SK-N-SH treated with all-trans-retinoic acid at 6 μM for 48 hours (cell line): ENCODE measurements around the gene DBX1.

ENCODE experiments used
- ATAC-seq: fragments of 200-7000 bp; cut with Tn5 transposase; 3 replicates; pipeline ENCODE4 v1.9.1; 2020; ENCODE audit warnings: mild to moderate bottlenecking, moderate library complexity
- ARNTL ChIP-seq: fragments of 450-650 bp; formaldehyde crosslinking; IDR thresholded peaks from 2 replicates; pipeline ENCODE4 v1.5.0; 2020; ENCODE audit warnings: low read depth, mild to moderate bottlenecking, moderate library complexity, borderline replicate concordance
- BACH2 ChIP-seq: fragments of 250-450 bp; sonication (Bioruptor Pico); IDR thresholded peaks from 2 replicates; pipeline ENCODE4 v1.9.0; 2021; ENCODE audit warnings: mild to moderate bottlenecking, borderline replicate concordance
- CREB5 ChIP-seq: fragments of 250-450 bp; sonication (Bioruptor Pico); IDR thresholded peaks from 2 replicates; pipeline ENCODE4 v1.5.1; 2020; ENCODE audit warnings: low read depth, mild to moderate bottlenecking, moderate library complexity
- CSDC2 ChIP-seq: fragments of 250-450 bp; sonication (Bioruptor Pico); IDR thresholded peaks from 2 replicates; pipeline ENCODE4 v1.5.0; 2020; ENCODE audit warnings: mild to moderate bottlenecking, moderate library complexity
- ESRRG ChIP-seq: fragments of 250-450 bp; sonication (Bioruptor Pico); IDR thresholded peaks from 2 replicates; pipeline ENCODE4 v1.6.1; 2021; ENCODE audit warnings: mild to moderate bottlenecking
- GLIS3 ChIP-seq: fragments of 250-450 bp; sonication (Bioruptor Pico); IDR thresholded peaks from 2 replicates; pipeline ENCODE4 v1.5.0; 2020; ENCODE audit warnings: mild to moderate bottlenecking, moderate library complexity
- ISL1 ChIP-seq: fragments of 250-450 bp; sonication (Bioruptor Pico); IDR thresholded peaks from 2 replicates; pipeline ENCODE4 v2.1.2; 2022; ENCODE audit warnings: mild to moderate bottlenecking, moderate library complexity
- OSR1 ChIP-seq: fragments of 250-450 bp; sonication (Bioruptor Pico); IDR thresholded peaks from 2 replicates; pipeline ENCODE4 v1.8.0; 2022; ENCODE audit warnings: moderate library complexity, mild to moderate bottlenecking, inconsistent platforms
- PATZ1 ChIP-seq: fragments of 250-450 bp; sonication (Bioruptor Pico); IDR thresholded peaks from 2 replicates; pipeline ENCODE4 v1.8.0; 2020; ENCODE audit warnings: mild to moderate bottlenecking, moderate library complexity, borderline replicate concordance
- POU6F1 ChIP-seq: fragments of 250-450 bp; sonication (Bioruptor Pico); IDR thresholded peaks from 2 replicates; pipeline ENCODE4 v1.8.0; 2021; ENCODE audit warnings: low read depth, mild to moderate bottlenecking, moderate library complexity, borderline replicate concordance
- PPARA ChIP-seq: fragments of 250-450 bp; sonication (Bioruptor Pico); IDR thresholded peaks from 2 replicates; pipeline ENCODE4 v1.5.0; 2020; ENCODE audit warnings: mild to moderate bottlenecking, borderline replicate concordance
- RARB ChIP-seq: fragments of 250-450 bp; sonication (Bioruptor Pico); IDR thresholded peaks from 2 replicates; pipeline ENCODE4 v1.8.0; 2021; ENCODE audit warnings: mild to moderate bottlenecking, moderate library complexity
- SNAI2 ChIP-seq: fragments of 250-450 bp; sonication (Bioruptor Pico); IDR thresholded peaks from 2 replicates; pipeline ENCODE4 v1.5.0; 2020; ENCODE audit warnings: mild to moderate bottlenecking, moderate library complexity
- TCF4 ChIP-seq: fragments of 250-450 bp; sonication (Bioruptor Pico); IDR thresholded peaks from 2 replicates; pipeline ENCODE4 v1.8.0; 2021; ENCODE audit warnings: mild to moderate bottlenecking, moderate library complexity, borderline replicate concordance
- TOX ChIP-seq: fragments of 250-450 bp; sonication (Bioruptor Pico); IDR thresholded peaks from 2 replicates; pipeline ENCODE4 v1.8.0; 2021; ENCODE audit warnings: mild to moderate bottlenecking, moderate library complexity, borderline replicate concordance
- TSHZ2 ChIP-seq: fragments of 250-450 bp; sonication (Bioruptor Pico); IDR thresholded peaks from 2 replicates; pipeline ENCODE4 v1.5.0; 2020; ENCODE audit warnings: mild to moderate bottlenecking, moderate library complexity
- ZC3H10 ChIP-seq: fragments of 250-450 bp; sonication (Bioruptor Pico); IDR thresholded peaks from 2 replicates; pipeline ENCODE4 v1.5.1; 2021; ENCODE audit warnings: mild to moderate bottlenecking, moderate library complexity
- ZFP3 ChIP-seq: fragments of 250-450 bp; sonication (Bioruptor Pico); IDR thresholded peaks from 2 replicates; pipeline ENCODE4 v1.5.0; 2020; ENCODE audit warnings: mild to moderate bottlenecking, moderate library complexity
- ZFP30 ChIP-seq: fragments of 450-650 bp; formaldehyde crosslinking; IDR thresholded peaks from 2 replicates; pipeline ENCODE4 v1.5.0; 2022; ENCODE audit warnings: mild to moderate bottlenecking, moderate library complexity
- ZNF565 ChIP-seq: fragments of 450-650 bp; formaldehyde crosslinking; conservative IDR thresholded peaks from 2 replicates; pipeline ENCODE4 v1.5.0; 2020; ENCODE audit warnings: low read depth, mild to moderate bottlenecking, moderate library complexity
- ZNF70 ChIP-seq: fragments of 450-650 bp; formaldehyde crosslinking; IDR thresholded peaks from 2 replicates; pipeline ENCODE4 v1.5.0; 2020; ENCODE audit warnings: mild to moderate bottlenecking, moderate library complexity
- ZNF8 ChIP-seq: fragments of 450-650 bp; formaldehyde crosslinking; IDR thresholded peaks from 2 replicates; pipeline ENCODE4 v1.5.0; 2020; ENCODE audit warnings: mild to moderate bottlenecking, moderate library complexity

The DBX1 gene

GRCh38 chr11:20197881-20198280 lies 37.6 kb upstream of the DBX1 start:
- ATAC-seq = no peak

GRCh38 chr11:20194470-20194869 lies 34.2 kb upstream of the DBX1 start:
- no peak for ATAC-seq
- TF ChIP-seq TOX (CRISPR knock-in tag) = no peak
- TF ChIP-seq ISL1 (CRISPR knock-in tag) = peak; percentile 91
- 0 out of 2 replicates have a peak, but pooled peaks have one; percentile 22 for TF ChIP-seq CREB5
- no peak for TF ChIP-seq GLIS3
- no peak for TF ChIP-seq POU6F1

More at GRCh38 chr11:20197881-20198280, 37.6 kb upstream of the DBX1 start:
- TF ChIP-seq TOX (CRISPR knock-in tag) = no peak
- TF ChIP-seq ZFP30 (CRISPR knock-in tag) = no peak
- TF ChIP-seq POU6F1 = no peak
- TF ChIP-seq TSHZ2 (CRISPR knock-in tag) = no peak
- TF ChIP-seq ZNF565 (CRISPR knock-in tag) = no peak
- TF ChIP-seq GLIS3 = no peak
- TF ChIP-seq ISL1 (CRISPR knock-in tag) = no peak
- TF ChIP-seq ZC3H10 (CRISPR knock-in tag) = no peak
- no peak for TF ChIP-seq CSDC2
- no peak for TF ChIP-seq PPARA
- TF ChIP-seq ZNF8 (CRISPR knock-in tag) = no peak
- no peak for TF ChIP-seq ZFP3 (CRISPR knock-in tag)
- no peak for TF ChIP-seq ARNTL
- TF ChIP-seq OSR1 (CRISPR knock-in tag) = no peak
- TF ChIP-seq TCF4 (CRISPR knock-in tag) = no peak
- no peak for TF ChIP-seq ESRRG (CRISPR knock-in tag)
- no peak for TF ChIP-seq BACH2
- no peak for TF ChIP-seq SNAI2 (CRISPR knock-in tag)

GRCh38 chr11:20193307-20193706 lies 33.0 kb upstream of the DBX1 start:
- ATAC-seq = no peak
- TF ChIP-seq ARNTL (no peak), TOX (CRISPR knock-in tag) (no peak), ZNF565 (CRISPR knock-in tag) (no peak), PATZ1 (CRISPR knock-in tag) (no peak), BACH2 (no peak), OSR1 (CRISPR knock-in tag) (no peak), ISL1 (CRISPR knock-in tag) (no peak), RARB (CRISPR knock-in tag) (no peak), CREB5 (no peak), POU6F1 (no peak), ZC3H10 (CRISPR knock-in tag) (no peak), TCF4 (CRISPR knock-in tag) (no peak), ZNF70 (CRISPR knock-in tag) (no peak), ZFP3 (CRISPR knock-in tag) (no peak), GLIS3 (no peak), CSDC2 (no peak)
